ENCODE results near the gene FAM237B. TPM values are rescaled to one million over a fixed set of nuclear protein-coding genes. Genes with fewer than 3 reads are reported as not detected.

Gene FAM237B
- total RNA-seq (2022; extraction: Qiagen RNA extraction) = 0.02 to 0.06 TPM (median 0.03 TPM) in 4 of 5 replicates, not detected in the other

GRCh38 chr7:90320801-90321494 is at the start of gene FAM237B:
Gene FAM237B (minus strand): TSS chr7:90321304. CDS start chr7:90319748, 1,556 bp downstream.

GRCh38 chr7:90346336-90347125 is 25.4 kb upstream of the FAM237B start, which contains the start of gene GTPBP10:
Gene GTPBP10 (plus strand): TSS chr7:90346716. CDS start chr7:90346742, 26 bp downstream.

Other genes starting within 250 kb of the FAM237B start
- 14.6 to 17.1 TPM (median 16.1 TPM) in 5 replicates for gene STEAP1, start 166.8 kb downstream of the FAM237B start, total RNA-seq (2022; extraction: Qiagen RNA extraction)
- 3.0 to 4.9 TPM (median 4.4 TPM) in 5 replicates for gene STEAP2, start 109.6 kb downstream of the FAM237B start, total RNA-seq (2022; extraction: Qiagen RNA extraction)
- gene CFAP69, start 76.1 kb downstream of the FAM237B start, total RNA-seq (2022; extraction: Qiagen RNA extraction) = 1.4 to 2.0 TPM (median 1.7 TPM) in 5 replicates
- gene GTPBP10, start 25.4 kb upstream of the FAM237B start, total RNA-seq (2022; extraction: Qiagen RNA extraction) = 22.8 to 30.5 TPM (median 26.4 TPM) in 5 replicates
- 24.9 to 38.0 TPM (median 34.2 TPM) in 5 replicates for gene CLDN12, start 82.2 kb upstream of the FAM237B start, total RNA-seq (2022; extraction: Qiagen RNA extraction)
- gene PTTG1IP2, start 148.3 kb upstream of the FAM237B start, total RNA-seq (2022; extraction: Qiagen RNA extraction) = not detected in 5 replicates